HCT116 (cell line): ENCODE data around the gene FNDC1. TPM values are rescaled to one million over a fixed set of nuclear protein-coding genes. Genes with fewer than 3 reads are reported as not detected.

Experiments used
- ATAC-seq: fragments of 200-7000 bp; cut with Tn5 transposase; 2 replicates; pipeline ENCODE4 v1.9.1; 2020; ENCODE audit warnings: mild to moderate bottlenecking, moderate library complexity
- BruUV-seq: library from RNA; stranded (reverse); fragments of 400-500 nt; replicated peaks from 2 replicates; lab custom pipeline; 2021; lab: Mats Ljungman, UMichigan
- CTCF ChIA-PET: fragments of 300-600 bp; sonication (Branson Sonifier 250); formaldehyde crosslinking; loops from one replicate; lab custom pipeline; 2021; ENCODE audit warnings: antibody characterized with exemption; lab: Charles Lee
- POLR2A ChIA-PET: fragments of 300-600, 350-600 bp; sonication (Branson Sonifier 250); formaldehyde crosslinking; loops from one replicate; lab custom pipeline; 2021; ENCODE audit warnings: antibody characterized with exemption; lab: Charles Lee
- RAD21 ChIA-PET, 2 experiments: fragments of 300-600 bp; sonication (Branson Sonifier 250); formaldehyde crosslinking; loops; one replicate each; lab custom pipeline; 2023; ENCODE audit warnings: low total read pairs in 2 of 2; ENCODE audit not compliant: uncharacterized antibody in 2 of 2, unreplicated experiment in 2 of 2, low non-redundant PET in 1 of 2; lab: Charles Lee
- DNase-seq: peaks from one replicate; pipeline ENCODE4 v3.0.0-alpha.2; 2010; ENCODE audit warnings: low read depth, low spot score
- H2AFZ ChIP-seq: fragments of 200-600 bp; shearing (Covaris generic), sonication (generic); 2 replicates; pipeline ENCODE4 v1.6.1; 2017; ENCODE audit warnings: low read depth, mixed run types, mixed read lengths, antibody characterized with exemption, low read length; ENCODE audit not compliant: poor library complexity, severe bottlenecking
- H3K27ac ChIP-seq: 2 replicates; pipeline ENCODE4 v1.5.1; 2012; ENCODE audit warnings: low read depth, low read length
- H3K27me3 ChIP-seq: fragments of 200-600 bp; sonication (generic); 2 replicates; pipeline ENCODE4 v1.6.1; 2016; ENCODE audit warnings: mixed run types, low read length, mixed read lengths; ENCODE audit not compliant: insufficient read depth
- H3K36me3 ChIP-seq, 2 experiments: fragments of 200-500 bp in 1 of 2; fragments of 200-600 bp in 1 of 2; sonication (Bioruptor generic) in 1 of 2; sonication (generic) in 1 of 2; 2 replicates each; pipeline versions ENCODE4 v1.5.1 to v1.6.1; 2014 to 2016; ENCODE audit warnings: low read length in 2 of 2, inconsistent platforms in 1 of 2, mixed read lengths in 1 of 2, mixed run types in 1 of 2; ENCODE audit not compliant: insufficient read depth in 2 of 2, control insufficient read depth in 1 of 2
- H3K4me1 ChIP-seq, 2 experiments: fragments of 200-600 bp in 1 of 2; sonication (generic) in 1 of 2; 2 replicates each; pipeline versions ENCODE4 v1.5.1 to v1.6.1; 2012 to 2017; ENCODE audit warnings: low read length in 2 of 2, inconsistent platforms in 1 of 2, mild to moderate bottlenecking in 1 of 2, mixed read lengths in 1 of 2, mixed run types in 1 of 2, moderate library complexity in 1 of 2; ENCODE audit not compliant: insufficient read depth in 2 of 2, control insufficient read depth in 1 of 2
- H3K4me2 ChIP-seq: fragments of 200-600 bp; sonication (generic); 2 replicates; pipeline ENCODE4 v1.6.1; 2017; ENCODE audit warnings: mixed run types, low read length, mixed read lengths
- H3K4me3 ChIP-seq, 2 experiments: fragments of 200-600 bp in 1 of 2; sonication (generic) in 1 of 2; replicated peaks in 1 of 2; 2 replicates each; pipeline ENCODE4 v1.5.1; 2011 to 2016; ENCODE audit warnings: low read length in 2 of 2, control low read depth in 1 of 2, low read depth in 1 of 2, mild to moderate bottlenecking in 1 of 2, mixed read lengths in 1 of 2, mixed run types in 1 of 2
- H3K79me2 ChIP-seq: fragments of 200-600 bp; sonication (generic); 2 replicates; pipeline ENCODE4 v1.6.1; 2017; ENCODE audit warnings: mild to moderate bottlenecking, mixed run types, low read length, moderate library complexity, mixed read lengths; ENCODE audit not compliant: insufficient read depth
- H3K9ac ChIP-seq: fragments of 200-600 bp; sonication (generic); 2 replicates; pipeline ENCODE4 v1.6.1; 2016; ENCODE audit warnings: low read length, mixed read lengths
- H3K9me2 ChIP-seq: fragments of 200-600 bp; sonication (generic), shearing (Covaris generic); 2 replicates; pipeline ENCODE4 v1.6.1; 2017; ENCODE audit warnings: mixed run types, mild to moderate bottlenecking, moderate library complexity; ENCODE audit not compliant: insufficient read depth
- H3K9me3 ChIP-seq, 2 experiments: fragments of 200-500 bp in 1 of 2; fragments of 200-600 bp in 1 of 2; sonication (Bioruptor generic) in 1 of 2; sonication (generic) in 1 of 2; 2 replicates each; pipeline ENCODE4 v1.6.1; 2014 to 2017; ENCODE audit warnings: low read length in 2 of 2, mixed read lengths in 2 of 2, inconsistent platforms in 1 of 2, low read depth in 1 of 2, mild to moderate bottlenecking in 1 of 2, mixed run types in 1 of 2, moderate library complexity in 1 of 2; ENCODE audit not compliant: control insufficient read depth in 1 of 2, insufficient read depth in 1 of 2
- H4K20me1 ChIP-seq: fragments of 200-600 bp; sonication (generic), shearing (Covaris generic); 2 replicates; pipeline ENCODE4 v1.6.1; 2017; ENCODE audit warnings: mixed run types, mild to moderate bottlenecking, moderate library complexity; ENCODE audit not compliant: insufficient read depth
- EZH2 ChIP-seq: fragments of 200-600 bp; sonication (generic); IDR thresholded peaks from 2 replicates; pipeline ENCODE4 v1.6.1; 2017; ENCODE audit warnings: antibody characterized with exemption, mixed run types
- EZH2phosphoT487 ChIP-seq: fragments of 200-600 bp; IDR thresholded peaks from 2 replicates; pipeline ENCODE4 v1.6.1; 2018; ENCODE audit warnings: antibody characterized with exemption, borderline replicate concordance
- JUND ChIP-seq: IDR thresholded peaks from 2 replicates; pipeline ENCODE4 v1.6.1; 2012
- POLR2A ChIP-seq: IDR thresholded peaks from 2 replicates; pipeline ENCODE4 v1.7.0; 2011; ENCODE audit warnings: borderline replicate concordance; ENCODE audit not compliant: insufficient read depth, insufficient read length; ENCODE audit errors: extremely low read depth
- RAD21 ChIP-seq: IDR thresholded peaks from 2 replicates; pipeline ENCODE4 v1.6.1; 2012; ENCODE audit warnings: low read depth, mild to moderate bottlenecking
- SP1 ChIP-seq: IDR thresholded peaks from 2 replicates; pipeline ENCODE4 v1.6.1; 2012; ENCODE audit warnings: low read depth
- intact Hi-C: fragments of 100-400 bp; cut with micrococcal nuclease; formaldehyde crosslinking; loops from 2 replicates; pipeline ENCODE4 v1.10.0; 2022
- total RNA-seq: library from RNA; stranded (reverse); gene quantifications from one replicate; pipeline ENCODE4 v1.2.1, GENCODE V29; 2021; ENCODE audit not compliant: unreplicated experiment
- TF ChIP-seq, protein P1 (sequence below): IDR thresholded peaks from 2 replicates; pipeline ENCODE4 v1.6.1; 2011; ENCODE audit warnings: mild to moderate bottlenecking, low read length, moderate library complexity; ENCODE audit not compliant: insufficient replicate concordance; ENCODE audit errors: extremely low read depth

FNDC1 gene
- total RNA-seq, 1 experiment from 2014 or later: 0.07 TPM

DNA sequence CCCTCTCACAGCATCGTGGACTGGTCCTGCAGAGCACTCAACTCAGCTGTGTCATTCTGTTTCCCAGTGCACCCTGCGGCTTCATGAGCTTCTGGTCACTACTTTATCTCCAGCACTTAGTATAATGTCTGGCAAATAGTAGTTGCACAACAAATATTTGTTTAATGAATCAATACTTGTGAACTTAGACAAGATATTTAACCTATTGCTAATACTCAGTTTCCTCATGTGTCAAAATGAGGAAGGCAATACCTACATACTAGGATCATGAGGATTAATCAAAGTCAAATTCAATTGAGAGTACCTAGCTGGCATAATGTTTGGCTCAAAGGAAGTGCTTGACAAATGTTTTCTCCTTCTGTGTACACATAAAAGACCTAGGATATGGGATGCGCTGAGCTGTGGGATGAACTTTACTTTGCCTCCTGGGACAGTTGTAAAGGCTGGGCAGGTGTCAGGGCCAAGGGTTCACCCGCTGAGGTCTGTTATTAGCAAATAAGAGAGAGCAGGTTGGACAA, 86.3 kb downstream of the FNDC1 start (continued):
- TF ChIP-seq, protein P1, sequence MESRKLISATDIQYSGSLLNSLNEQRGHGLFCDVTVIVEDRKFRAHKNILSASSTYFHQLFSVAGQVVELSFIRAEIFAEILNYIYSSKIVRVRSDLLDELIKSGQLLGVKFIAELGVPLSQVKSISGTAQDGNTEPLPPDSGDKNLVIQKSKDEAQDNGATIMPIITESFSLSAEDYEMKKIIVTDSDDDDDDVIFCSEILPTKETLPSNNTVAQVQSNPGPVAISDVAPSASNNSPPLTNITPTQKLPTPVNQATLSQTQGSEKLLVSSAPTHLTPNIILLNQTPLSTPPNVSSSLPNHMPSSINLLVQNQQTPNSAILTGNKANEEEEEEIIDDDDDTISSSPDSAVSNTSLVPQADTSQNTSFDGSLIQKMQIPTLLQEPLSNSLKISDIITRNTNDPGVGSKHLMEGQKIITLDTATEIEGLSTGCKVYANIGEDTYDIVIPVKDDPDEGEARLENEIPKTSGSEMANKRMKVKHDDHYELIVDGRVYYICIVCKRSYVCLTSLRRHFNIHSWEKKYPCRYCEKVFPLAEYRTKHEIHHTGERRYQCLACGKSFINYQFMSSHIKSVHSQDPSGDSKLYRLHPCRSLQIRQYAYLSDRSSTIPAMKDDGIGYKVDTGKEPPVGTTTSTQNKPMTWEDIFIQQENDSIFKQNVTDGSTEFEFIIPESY: no peak
- TF ChIP-seq JUND (no peak), EZH2 (no peak)

DNA sequence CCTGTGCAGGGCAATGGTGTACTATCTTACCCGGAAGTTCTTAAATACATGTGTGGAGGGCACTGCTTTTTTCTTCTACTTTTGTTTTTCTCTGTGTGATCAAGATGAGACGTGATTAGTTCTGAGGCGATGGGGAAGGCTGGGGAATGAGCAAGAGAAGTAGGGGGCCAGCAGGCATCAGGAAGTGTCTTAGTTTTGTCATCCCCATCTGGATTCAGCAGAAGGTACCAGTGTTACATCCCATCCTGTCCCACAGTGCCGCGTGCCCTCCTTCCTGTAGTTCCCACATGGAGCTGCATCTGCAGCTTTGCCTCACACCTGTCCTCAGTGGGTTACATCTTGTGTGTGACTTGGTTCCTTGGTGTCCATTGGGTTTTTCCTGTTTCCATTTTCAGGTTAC, 86.9 kb downstream of the FNDC1 start:
- intact Hi-C loops: no loop called here
- Histone ChIP-seq H3K36me3 (no peaks in the 10 kb centered on the region), H3K9ac (no peak overlapping the region), H3K79me2 (no peaks in the 10 kb centered on the region), H4K20me1 (no peaks in the 10 kb centered on the region), H3K4me2 (no peak overlapping the region), H3K9me3 (no peaks in the 10 kb centered on the region), H3K9me2 (no peaks in the 10 kb centered on the region), H3K27me3 (no peaks in the 10 kb centered on the region), H3K27ac (no peak overlapping the region), H3K4me3 (no peak overlapping the region), H2AFZ (no peak overlapping the region), H3K4me1 (0 out of 4 replicates have a peak, but pooled peaks cover 0 to 3% of the 10 kb centered on the region in 2 experiments)
- no peak for TF ChIP-seq SP1
- no peak for TF ChIP-seq EZH2phosphoT487
- no peak for TF ChIP-seq POLR2A
- no peak for TF ChIP-seq RAD21
- ChIA-PET CTCF (no interaction called here), POLR2A (no interaction called here), RAD21 (no interaction called here)
- no peak for ATAC-seq
- DNase-seq: no peak
- BruUV-seq: no TSS peak
